ENCODE results near the gene KRTAP5-2. TPM values are rescaled to one million over a fixed set of nuclear protein-coding genes. Genes with fewer than 3 reads are reported as not detected.

KRTAP5-2 gene
- total and polyA plus RNA-seq, 9 of the 15 experiments (the other 6 are each of a cell fraction or from before 2014, with no cell fraction given) = not detected

DNA sequence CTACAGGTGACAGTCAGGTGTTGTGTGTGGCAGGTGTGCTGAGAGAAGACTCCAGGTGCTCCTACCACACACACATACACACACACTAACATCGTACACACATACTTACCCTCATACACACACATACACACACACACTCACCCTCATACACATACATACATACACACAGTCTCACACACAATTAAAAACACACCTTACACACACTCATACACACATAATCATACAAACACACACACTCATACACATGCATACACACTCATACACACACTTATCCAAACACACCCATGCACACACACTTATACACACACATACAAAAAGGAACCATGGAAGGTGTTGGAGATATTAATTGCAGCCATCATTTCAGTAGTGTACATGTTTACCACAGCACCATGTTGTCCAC lies 5.5 kb upstream of the KRTAP5-2 start:
- WGBS (ENCODE audit: insufficient coverage, low coverage, missing lambda C conversion rate) = 0% methylated on average over 1 of the region's 1 CpG
- peaks cover 9 to 44% of the 10 kb centered on the region in 2 experiments for H3K27me3 ChIP-seq (ENCODE audit: control insufficient read depth in 2 of 2, insufficient read depth in 2 of 2, low read length in 2 of 2)
- H3K9ac ChIP-seq (ENCODE audit: insufficient read depth in 1 of 2, low read depth in 2 of 2, low read length in 2 of 2) = no peak overlapping the region
- FAIRE-seq (no peak), ATAC-seq (no peak), DNase-seq (ENCODE audit: extremely low read depth in 1 of 4, low spot score in 3 of 4) (no peak)
- intact Hi-C loops (cut with micrococcal nuclease) (no loop called here), in situ Hi-C loops (cut with MboI) (no loop called here)
- no peak overlapping the region for H3K4me2 ChIP-seq (ENCODE audit: insufficient read depth, low read length)
- no peaks in the 10 kb centered on the region for H3K36me3 ChIP-seq (ENCODE audit: control insufficient read depth, insufficient read depth, low read length)
- H3K4me3 ChIP-seq = no peak overlapping the region
- ChIA-PET CTCF (ENCODE audit: low intra/inter-chr PET ratio) (no interaction called here), POLR2A (no interaction called here)
- no peaks in the 10 kb centered on the region for H3K9me1 ChIP-seq (ENCODE audit: control insufficient read depth, insufficient read depth, low read length)
- TF ChIP-seq NBN (IDR thresholded peaks at IDR 0.05; ENCODE audit: low read depth) (no peak), TEAD2 (tag; IDR thresholded peaks at IDR 0.05) (no peak), NUFIP1 (IDR thresholded peaks at IDR 0.05; ENCODE audit: partially characterized antibody) (no peak), TEAD1 (CRISPR knock-in tag; IDR thresholded peaks at IDR 0.05) (no peak), ZNF3 (CRISPR knock-in tag; IDR thresholded peaks at IDR 0.05) (no peak), MIER1 (IDR thresholded peaks at IDR 0.05; ENCODE audit: low read depth) (no peak), DDX20 (tag; IDR thresholded peaks at IDR 0.05; ENCODE audit: low read depth) (no peak), SOX6 (IDR thresholded peaks at IDR 0.05) (no peak)
- TF ChIP-seq, protein P1, sequence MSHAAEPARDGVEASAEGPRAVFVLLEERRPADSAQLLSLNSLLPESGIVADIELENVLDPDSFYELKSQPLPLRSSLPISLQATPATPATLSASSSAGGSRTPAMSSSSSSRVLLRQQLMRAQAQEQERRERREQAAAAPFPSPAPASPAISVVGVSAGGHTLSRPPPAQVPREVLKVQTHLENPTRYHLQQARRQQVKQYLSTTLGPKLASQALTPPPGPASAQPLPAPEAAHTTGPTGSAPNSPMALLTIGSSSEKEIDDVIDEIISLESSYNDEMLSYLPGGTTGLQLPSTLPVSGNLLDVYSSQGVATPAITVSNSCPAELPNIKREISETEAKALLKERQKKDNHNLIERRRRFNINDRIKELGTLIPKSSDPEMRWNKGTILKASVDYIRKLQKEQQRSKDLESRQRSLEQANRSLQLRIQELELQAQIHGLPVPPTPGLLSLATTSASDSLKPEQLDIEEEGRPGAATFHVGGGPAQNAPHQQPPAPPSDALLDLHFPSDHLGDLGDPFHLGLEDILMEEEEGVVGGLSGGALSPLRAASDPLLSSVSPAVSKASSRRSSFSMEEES (CRISPR knock-in tag; IDR thresholded peaks at IDR 0.05) = no peak
- TF ChIP-seq, protein P2, sequence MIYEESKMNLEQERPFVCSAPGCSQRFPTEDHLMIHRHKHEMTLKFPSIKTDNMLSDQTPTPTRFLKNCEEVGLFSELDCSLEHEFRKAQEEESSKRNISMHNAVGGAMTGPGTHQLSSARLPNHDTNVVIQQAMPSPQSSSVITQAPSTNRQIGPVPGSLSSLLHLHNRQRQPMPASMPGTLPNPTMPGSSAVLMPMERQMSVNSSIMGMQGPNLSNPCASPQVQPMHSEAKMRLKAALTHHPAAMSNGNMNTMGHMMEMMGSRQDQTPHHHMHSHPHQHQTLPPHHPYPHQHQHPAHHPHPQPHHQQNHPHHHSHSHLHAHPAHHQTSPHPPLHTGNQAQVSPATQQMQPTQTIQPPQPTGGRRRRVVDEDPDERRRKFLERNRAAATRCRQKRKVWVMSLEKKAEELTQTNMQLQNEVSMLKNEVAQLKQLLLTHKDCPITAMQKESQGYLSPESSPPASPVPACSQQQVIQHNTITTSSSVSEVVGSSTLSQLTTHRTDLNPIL (CRISPR knock-in tag; IDR thresholded peaks at IDR 0.05) = no peak
- TF ChIP-seq, protein P3, sequence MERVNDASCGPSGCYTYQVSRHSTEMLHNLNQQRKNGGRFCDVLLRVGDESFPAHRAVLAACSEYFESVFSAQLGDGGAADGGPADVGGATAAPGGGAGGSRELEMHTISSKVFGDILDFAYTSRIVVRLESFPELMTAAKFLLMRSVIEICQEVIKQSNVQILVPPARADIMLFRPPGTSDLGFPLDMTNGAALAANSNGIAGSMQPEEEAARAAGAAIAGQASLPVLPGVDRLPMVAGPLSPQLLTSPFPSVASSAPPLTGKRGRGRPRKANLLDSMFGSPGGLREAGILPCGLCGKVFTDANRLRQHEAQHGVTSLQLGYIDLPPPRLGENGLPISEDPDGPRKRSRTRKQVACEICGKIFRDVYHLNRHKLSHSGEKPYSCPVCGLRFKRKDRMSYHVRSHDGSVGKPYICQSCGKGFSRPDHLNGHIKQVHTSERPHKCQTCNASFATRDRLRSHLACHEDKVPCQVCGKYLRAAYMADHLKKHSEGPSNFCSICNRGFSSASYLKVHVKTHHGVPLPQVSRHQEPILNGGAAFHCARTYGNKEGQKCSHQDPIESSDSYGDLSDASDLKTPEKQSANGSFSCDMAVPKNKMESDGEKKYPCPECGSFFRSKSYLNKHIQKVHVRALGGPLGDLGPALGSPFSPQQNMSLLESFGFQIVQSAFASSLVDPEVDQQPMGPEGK (CRISPR knock-in tag; IDR thresholded peaks at IDR 0.05; ENCODE audit: borderline replicate concordance) = no peak
- TF ChIP-seq, protein P4, sequence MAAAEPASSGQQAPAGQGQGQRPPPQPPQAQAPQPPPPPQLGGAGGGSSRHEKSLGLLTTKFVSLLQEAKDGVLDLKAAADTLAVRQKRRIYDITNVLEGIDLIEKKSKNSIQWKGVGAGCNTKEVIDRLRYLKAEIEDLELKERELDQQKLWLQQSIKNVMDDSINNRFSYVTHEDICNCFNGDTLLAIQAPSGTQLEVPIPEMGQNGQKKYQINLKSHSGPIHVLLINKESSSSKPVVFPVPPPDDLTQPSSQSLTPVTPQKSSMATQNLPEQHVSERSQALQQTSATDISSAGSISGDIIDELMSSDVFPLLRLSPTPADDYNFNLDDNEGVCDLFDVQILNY (CRISPR knock-in tag; IDR thresholded peaks at IDR 0.05) = no peak
- TF ChIP-seq, protein P5, sequence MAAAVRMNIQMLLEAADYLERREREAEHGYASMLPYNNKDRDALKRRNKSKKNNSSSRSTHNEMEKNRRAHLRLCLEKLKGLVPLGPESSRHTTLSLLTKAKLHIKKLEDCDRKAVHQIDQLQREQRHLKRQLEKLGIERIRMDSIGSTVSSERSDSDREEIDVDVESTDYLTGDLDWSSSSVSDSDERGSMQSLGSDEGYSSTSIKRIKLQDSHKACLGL (CRISPR knock-in tag; IDR thresholded peaks at IDR 0.05; ENCODE audit: borderline replicate concordance, poor library complexity, severe bottlenecking) = no peak
- TF ChIP-seq, protein P6, sequence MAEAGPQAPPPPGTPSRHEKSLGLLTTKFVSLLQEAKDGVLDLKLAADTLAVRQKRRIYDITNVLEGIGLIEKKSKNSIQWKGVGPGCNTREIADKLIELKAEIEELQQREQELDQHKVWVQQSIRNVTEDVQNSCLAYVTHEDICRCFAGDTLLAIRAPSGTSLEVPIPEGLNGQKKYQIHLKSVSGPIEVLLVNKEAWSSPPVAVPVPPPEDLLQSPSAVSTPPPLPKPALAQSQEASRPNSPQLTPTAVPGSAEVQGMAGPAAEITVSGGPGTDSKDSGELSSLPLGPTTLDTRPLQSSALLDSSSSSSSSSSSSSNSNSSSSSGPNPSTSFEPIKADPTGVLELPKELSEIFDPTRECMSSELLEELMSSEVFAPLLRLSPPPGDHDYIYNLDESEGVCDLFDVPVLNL (CRISPR knock-in tag; IDR thresholded peaks at IDR 0.05; ENCODE audit: low read depth) = no peak
- H3K4me1 ChIP-seq (replicated peaks in 1 of 2; ENCODE audit: control insufficient read depth in 2 of 2, insufficient read depth in 2 of 2, low read length in 2 of 2) = no peaks in the 10 kb centered on the region
- H3K9me3 ChIP-seq (replicated peaks; ENCODE audit: control insufficient read depth, insufficient read depth, low read depth, low read length) = no peaks in the 10 kb centered on the region
- H2AFZ ChIP-seq (ENCODE audit: low read depth, low read length) = no peak overlapping the region
- H4K20me1 ChIP-seq (replicated peaks; ENCODE audit: control insufficient read depth, insufficient read depth, low read length) = no peaks in the 10 kb centered on the region
- no peak overlapping the region for H3K27ac ChIP-seq (ENCODE audit: extremely low read depth, low read depth, low read length)
- no peaks in the 10 kb centered on the region for H3K79me2 ChIP-seq (ENCODE audit: control insufficient read depth, insufficient read depth, low read length)
- BruUV-seq (replicated peaks) = no TSS peak

Data from K562 (cell line).